ENCODE measurements around the gene VEGFB. TPM values are rescaled to one million over a fixed set of nuclear protein-coding genes. Genes with fewer than 3 reads are reported as not detected.

The VEGFB gene
- total RNA-seq, 2 donors from 2014 or later, result 81.8 to 107 TPM

DNA sequence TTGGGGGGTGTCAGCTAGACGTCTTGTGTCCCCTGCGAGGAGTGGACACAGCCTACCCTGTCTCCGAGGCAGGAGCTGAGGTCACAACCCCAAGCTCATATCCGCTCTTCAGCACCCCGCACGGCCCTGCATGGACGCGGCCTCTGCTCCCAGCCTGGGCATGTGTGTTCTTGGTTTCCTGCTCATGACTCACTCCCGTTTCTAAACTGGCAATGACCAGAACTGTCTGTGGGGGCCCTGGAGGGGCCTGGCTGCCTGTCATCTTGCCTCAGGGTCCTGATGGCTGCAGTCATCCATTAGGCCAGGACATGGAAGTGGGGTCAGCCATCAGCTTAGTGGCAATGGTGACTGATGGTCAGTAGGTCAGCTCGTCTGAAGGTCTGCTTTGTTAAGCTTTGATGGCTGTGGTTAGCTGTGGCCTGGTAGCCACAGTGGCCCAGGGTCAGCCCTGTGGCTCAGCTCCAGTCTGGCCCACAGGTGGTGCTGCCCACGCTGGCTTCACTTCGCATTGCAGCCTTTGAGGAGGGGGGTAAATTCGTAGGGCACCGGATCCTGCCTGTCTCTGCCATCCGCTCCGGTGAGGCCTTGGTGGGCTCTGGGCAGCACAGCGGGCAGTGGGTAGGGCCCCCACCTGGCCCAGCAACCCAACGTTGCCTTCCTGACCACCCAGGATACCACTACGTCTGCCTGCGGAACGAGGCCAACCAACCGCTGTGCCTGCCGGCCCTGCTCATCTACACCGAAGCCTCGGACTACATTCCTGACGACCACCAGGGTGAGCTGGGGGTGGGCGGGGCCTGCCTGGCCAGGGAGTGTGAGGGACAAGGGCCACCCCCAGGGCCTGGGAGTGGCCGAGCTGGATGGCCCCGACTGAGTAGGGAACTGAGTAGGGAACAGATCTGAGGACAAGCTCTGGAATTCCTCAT is 28.9 kb downstream of the VEGFB start:
- peak overlapping the region in 1 of 2 donors; percentile 22 for H3K27ac ChIP-seq
- TF ChIP-seq, protein P1, sequence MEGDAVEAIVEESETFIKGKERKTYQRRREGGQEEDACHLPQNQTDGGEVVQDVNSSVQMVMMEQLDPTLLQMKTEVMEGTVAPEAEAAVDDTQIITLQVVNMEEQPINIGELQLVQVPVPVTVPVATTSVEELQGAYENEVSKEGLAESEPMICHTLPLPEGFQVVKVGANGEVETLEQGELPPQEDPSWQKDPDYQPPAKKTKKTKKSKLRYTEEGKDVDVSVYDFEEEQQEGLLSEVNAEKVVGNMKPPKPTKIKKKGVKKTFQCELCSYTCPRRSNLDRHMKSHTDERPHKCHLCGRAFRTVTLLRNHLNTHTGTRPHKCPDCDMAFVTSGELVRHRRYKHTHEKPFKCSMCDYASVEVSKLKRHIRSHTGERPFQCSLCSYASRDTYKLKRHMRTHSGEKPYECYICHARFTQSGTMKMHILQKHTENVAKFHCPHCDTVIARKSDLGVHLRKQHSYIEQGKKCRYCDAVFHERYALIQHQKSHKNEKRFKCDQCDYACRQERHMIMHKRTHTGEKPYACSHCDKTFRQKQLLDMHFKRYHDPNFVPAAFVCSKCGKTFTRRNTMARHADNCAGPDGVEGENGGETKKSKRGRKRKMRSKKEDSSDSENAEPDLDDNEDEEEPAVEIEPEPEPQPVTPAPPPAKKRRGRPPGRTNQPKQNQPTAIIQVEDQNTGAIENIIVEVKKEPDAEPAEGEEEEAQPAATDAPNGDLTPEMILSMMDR (IDR thresholded peaks at IDR 0.05), result no peak
- no peaks in the 10 kb centered on the region for H3K27me3 ChIP-seq (replicated peaks; ENCODE audit: insufficient read depth)
- ATAC-seq (ENCODE audit: insufficient number of reproducible peaks, low FRiP score, low read depth) (no peak), DNase-seq (ENCODE audit: low spot score) (no peak)
- H3K36me3 ChIP-seq, result peaks cover 64% of the 10 kb centered on the region
- no peaks in the 10 kb centered on the region for H3K9me3 ChIP-seq
- no peak overlapping the region for H3K4me3 ChIP-seq
- peaks cover 5 to 8% of the 10 kb centered on the region in 2 donors for H3K4me1 ChIP-seq (ENCODE audit: control insufficient read depth in 1 of 2, low read depth in 2 of 2)

DNA sequence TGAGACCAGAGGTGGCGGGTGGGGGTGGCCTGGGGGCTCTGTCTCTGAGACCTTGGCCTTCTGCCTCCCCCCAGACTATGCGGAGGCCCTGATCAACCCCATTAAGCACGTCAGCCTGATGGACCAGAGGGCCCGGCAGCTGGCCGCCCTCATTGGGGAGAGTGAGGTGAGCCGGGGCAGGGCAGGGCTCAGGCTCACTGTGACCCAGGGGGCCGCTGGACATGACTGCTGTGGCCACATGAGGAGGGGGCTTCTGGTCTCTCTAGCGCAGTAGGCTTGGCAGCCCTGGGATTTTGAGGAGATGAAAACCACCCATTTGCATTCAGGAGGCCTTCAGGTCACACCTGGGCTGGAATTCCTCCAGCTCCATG is 29.5 kb downstream of the VEGFB start:
- no peak for ATAC-seq (ENCODE audit: insufficient number of reproducible peaks, low FRiP score, low read depth)
- H3K36me3 ChIP-seq, result peaks cover 57% of the 10 kb centered on the region

DNA sequence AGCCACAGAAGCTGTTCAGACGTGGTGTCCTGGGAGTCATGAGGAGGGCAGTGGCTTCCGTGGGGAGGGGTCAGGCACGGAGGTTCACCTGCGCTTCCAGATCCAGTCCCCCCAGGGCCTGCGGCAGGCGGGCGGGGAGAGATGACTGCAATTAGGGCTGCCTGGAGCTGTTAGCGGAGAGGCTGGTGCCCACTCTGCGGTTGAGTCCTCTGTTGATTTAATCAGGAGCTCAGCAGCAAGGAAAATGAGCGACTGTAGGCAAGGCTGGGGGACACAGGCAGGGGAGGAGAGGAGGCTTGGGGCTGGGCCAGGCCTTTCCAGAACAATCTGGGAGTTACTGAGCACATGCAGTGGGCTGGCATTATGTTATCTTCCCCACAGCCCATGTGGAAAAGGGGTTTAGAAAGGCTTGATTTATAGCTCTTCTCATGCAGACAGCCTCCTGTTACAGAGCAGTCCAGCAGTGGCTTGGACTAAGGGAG is 30.0 kb downstream of the VEGFB start:
- ATAC-seq (ENCODE audit: insufficient number of reproducible peaks, low FRiP score, low read depth), result no peak
- Histone ChIP-seq H3K9me3 (no peaks in the 10 kb centered on the region), H3K36me3 (peaks cover 54% of the 10 kb centered on the region), H3K4me3 (no peak overlapping the region), H3K27me3 (replicated peaks; ENCODE audit: insufficient read depth) (no peaks in the 10 kb centered on the region), H3K4me1 (ENCODE audit: control insufficient read depth in 1 of 2, low read depth in 2 of 2) (peaks cover 10 to 18% of the 10 kb centered on the region in 2 donors), H3K27ac (no peak overlapping the region)
- DNase-seq (ENCODE audit: low spot score), result no peak
- TF ChIP-seq, protein P1 (IDR thresholded peaks at IDR 0.05), result no peak

More for the DNA sequence above, 29.5 kb downstream of the VEGFB start:
- TF ChIP-seq, protein P1 (IDR thresholded peaks at IDR 0.05), result no peak
- DNase-seq (ENCODE audit: low spot score), result no peak
- H3K4me3 ChIP-seq, result no peak overlapping the region
- H3K4me1 ChIP-seq (ENCODE audit: control insufficient read depth in 1 of 2, low read depth in 2 of 2), result peaks cover 10 to 14% of the 10 kb centered on the region in 2 donors
- no peaks in the 10 kb centered on the region for H3K27me3 ChIP-seq (replicated peaks; ENCODE audit: insufficient read depth)
- H3K9me3 ChIP-seq, result no peaks in the 10 kb centered on the region
- no peak overlapping the region for H3K27ac ChIP-seq

DNA sequence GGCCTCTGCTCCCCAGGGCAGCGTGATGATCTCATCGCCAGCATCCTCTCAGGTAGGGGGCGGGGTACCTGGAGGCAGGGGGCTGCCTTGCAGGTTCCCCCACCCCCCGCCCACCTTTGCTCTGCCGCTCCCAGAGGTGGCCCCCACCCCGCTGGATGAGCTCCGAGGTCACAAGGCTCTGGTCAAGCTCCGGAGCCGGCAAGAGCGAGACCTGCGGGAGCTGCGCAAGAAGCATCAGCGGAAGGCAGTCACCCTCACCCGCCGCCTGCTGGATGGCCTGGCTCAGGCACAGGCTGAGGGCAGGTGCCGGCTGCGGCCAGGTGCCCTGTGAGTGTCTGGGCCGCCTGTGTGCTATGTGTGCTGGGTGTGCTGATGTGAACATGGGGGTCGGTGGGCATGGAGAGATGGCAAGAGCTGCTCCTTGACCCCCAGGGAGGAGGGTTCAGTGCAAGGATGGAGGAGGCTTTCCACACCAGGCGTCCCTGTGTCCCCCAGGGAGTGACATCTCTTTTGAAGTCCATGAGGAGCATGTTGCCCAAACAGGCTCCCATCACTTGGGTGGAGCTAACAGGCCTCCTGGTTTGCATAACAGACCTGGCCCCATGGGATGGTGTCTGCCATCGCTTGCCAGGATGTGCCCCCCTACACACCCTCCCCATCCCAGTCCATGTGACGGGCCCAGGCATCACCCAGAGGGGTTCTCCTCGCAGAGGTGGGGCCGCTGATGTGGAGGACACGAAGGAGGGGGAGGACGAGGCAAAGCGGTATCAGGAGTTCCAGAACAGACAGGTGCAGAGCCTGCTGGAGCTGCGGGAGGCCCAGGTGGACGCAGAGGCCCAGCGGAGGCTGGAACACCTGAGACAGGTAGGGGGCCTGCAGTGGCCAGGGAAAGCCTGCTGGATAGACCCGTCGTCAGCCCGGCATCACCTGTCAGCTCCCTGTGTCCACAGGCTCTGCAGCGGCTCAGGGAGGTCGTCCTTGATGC is 31.1 kb downstream of the VEGFB start:
- H3K27ac ChIP-seq, result no peak overlapping the region
- TF ChIP-seq, protein P1 (IDR thresholded peaks at IDR 0.05), result no peak
- H3K36me3 ChIP-seq, result peaks cover 47% of the 10 kb centered on the region
- H3K27me3 ChIP-seq (replicated peaks; ENCODE audit: insufficient read depth), result no peaks in the 10 kb centered on the region
- ATAC-seq (ENCODE audit: insufficient number of reproducible peaks, low FRiP score, low read depth) (no peak), DNase-seq (ENCODE audit: low spot score) (no peak)
- no peaks in the 10 kb centered on the region for H3K9me3 ChIP-seq
- H3K4me3 ChIP-seq, result no peak overlapping the region
- peaks cover 10 to 18% of the 10 kb centered on the region in 2 donors for H3K4me1 ChIP-seq (ENCODE audit: control insufficient read depth in 1 of 2, low read depth in 2 of 2)
